Measurements from ENCODE around the gene GAS2L1.

The GAS2L1 gene

GRCh38 chr22:29306175-29306834 lies at the start of gene GAS2L1:
Gene GAS2L1, plus strand, starts transcription at chr22:29306650. Its CDS starts 1,456 bp downstream, at chr22:29308106.
- peak; percentile 75 for DNase-seq

- DNase-seq = no peak
These were observed 48.7 kb upstream of the GAS2L1 start for GRCh38 chr22:29257751-29258181.

- DNase-seq = no peak
These were observed 47.8 kb upstream of the GAS2L1 start for GRCh38 chr22:29258407-29259252.

GRCh38 chr22:29259253-29259899 lies 47.1 kb upstream of the GAS2L1 start:
- DNase-seq = peak; percentile 44

- DNase-seq = no peak
These were observed 46.4 kb upstream of the GAS2L1 start for GRCh38 chr22:29260031-29260560.

- DNase-seq = no peak
These were observed 45.7 kb upstream of the GAS2L1 start for GRCh38 chr22:29260601-29261315.

GRCh38 chr22:29263791-29264276 lies 42.6 kb upstream of the GAS2L1 start:
- no peak for DNase-seq

GRCh38 chr22:29265305-29265704 lies 41.1 kb upstream of the GAS2L1 start:
- no peak for DNase-seq

- no peak for DNase-seq
These were observed 40.5 kb upstream of the GAS2L1 start for GRCh38 chr22:29265929-29266328.

GRCh38 chr22:29266564-29267461 lies 39.6 kb upstream of the GAS2L1 start:
- peak; percentile 72 for DNase-seq

- no peak for DNase-seq
These were observed 39.0 kb upstream of the GAS2L1 start for GRCh38 chr22:29267462-29267857.

- DNase-seq = peak; percentile 100
These were observed 38.5 kb upstream of the GAS2L1 start, which contains the start of the genes EWSR1 and RHBDD3 for GRCh38 chr22:29267858-29268510. Gene EWSR1, plus strand, starts transcription at chr22:29268268. Its CDS starts 69 bp downstream, at chr22:29268337. Gene RHBDD3, minus strand, starts transcription at chr22:29267981. Its CDS starts 2,355 bp downstream, at chr22:29265626.

- DNase-seq = peak; percentile 84
These were observed 37.8 kb upstream of the GAS2L1 start for GRCh38 chr22:29268511-29269229.

- DNase-seq = no peak
These were observed 37.2 kb upstream of the GAS2L1 start for GRCh38 chr22:29269230-29269604.

- DNase-seq = no peak
These were observed 36.5 kb upstream of the GAS2L1 start for GRCh38 chr22:29269731-29270474.

- no peak for DNase-seq
These were observed 35.8 kb upstream of the GAS2L1 start for GRCh38 chr22:29270475-29271271.

GRCh38 chr22:29272624-29273023 lies 33.8 kb upstream of the GAS2L1 start:
- no peak for DNase-seq

GRCh38 chr22:29275167-29275566 lies 31.3 kb upstream of the GAS2L1 start:
- DNase-seq = no peak
